ENCODE data around the gene LAMC3. TPM values are rescaled to one million over a fixed set of nuclear protein-coding genes. Genes with fewer than 3 reads are reported as not detected.

The LAMC3 gene
- 100 to 1,000 TPM in 1 of 2 donors, 10 to 100 TPM in 1; 86.3 to 136 TPM for total RNA-seq
- polyA plus RNA-seq (ENCODE audit: insufficient read depth, low read depth, low replicate concordance) = 35.9 TPM
- long read RNA-seq, donor 1, full-length matches to known transcripts = 2 of 10 reads
- long read RNA-seq, donor 1, partial matches to known transcripts = 8 of 10 reads
- long read RNA-seq, donor 1, other reads (novel, unspliced or antisense) = 0 of 10 reads
- long read RNA-seq, donor 2, full-length matches to known transcripts = 2 of 7 reads
- long read RNA-seq, donor 2, partial matches to known transcripts = 5 of 7 reads
- long read RNA-seq, donor 2, other reads (novel, unspliced or antisense) = 0 of 7 reads

GRCh38 chr9:131008909-131009618, at the start of gene LAMC3:
Gene LAMC3 (plus strand): TSS chr9:131009174. CDS start chr9:131009215, 41 bp downstream.
- TF ChIP-seq POLR2A (IDR thresholded peaks at IDR 0.05) = no peak
- peak; percentile 61 to 79 (median 63) for TF ChIP-seq CTCF (IDR thresholded peaks at IDR 0.05)
- WGBS, 2 donors = 0 to 3% methylated on average over 1 to 55 of the region's 88 CpGs
- peak within 1 kb of the TSS; percentile 58 to 64 for H3K4me3 ChIP-seq
- H3K36me3 ChIP-seq (ENCODE audit: low read depth, missing control alignments) = no peaks in the 10 kb centered on the region
- no peaks in the 10 kb centered on the region for H3K27me3 ChIP-seq
- H3K9me3 ChIP-seq = no peaks in the 10 kb centered on the region
- peaks cover 18% of the 10 kb centered on the region for H3K4me1 ChIP-seq
- peak within 1 kb of the TSS; percentile 52 to 71 for H3K27ac ChIP-seq
- peak; percentile 56 for DNase-seq
- intact Hi-C loops (cut with DNase I; ENCODE audit: low total_unique reads) = no loop called here

DNA sequence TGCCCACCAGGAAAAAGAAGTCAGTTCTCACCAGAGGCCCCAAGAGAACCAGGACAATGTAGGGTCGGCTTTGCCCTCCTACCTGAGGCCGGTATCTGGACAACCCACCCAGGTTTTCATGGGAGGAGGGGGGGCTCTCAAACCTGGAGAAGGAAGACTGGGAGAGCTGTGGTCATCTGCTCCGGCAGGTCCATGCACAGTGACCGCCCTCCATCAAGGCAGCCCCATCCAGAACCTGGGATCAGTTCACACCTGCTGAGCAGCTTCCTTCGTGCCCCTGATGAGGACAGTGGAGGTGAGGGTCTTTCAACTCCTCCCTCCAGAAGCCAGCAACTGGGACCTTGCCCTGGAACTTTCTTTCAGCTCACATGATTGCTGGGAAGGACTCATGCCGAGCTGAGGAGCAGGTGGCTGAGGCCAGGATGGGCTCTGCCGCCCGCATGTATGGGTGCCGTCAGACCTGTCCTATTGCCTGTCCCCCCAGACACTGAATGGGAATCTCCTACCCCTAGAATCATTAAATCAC, 49.1 kb upstream of the LAMC3 start:
- no peaks in the 10 kb centered on the region for H3K36me3 ChIP-seq (ENCODE audit: low read depth, missing control alignments)
- intact Hi-C loops (cut with DNase I; ENCODE audit: low total_unique reads) = no loop called here
- H3K4me3 ChIP-seq = no peak overlapping the region
- no peak for DNase-seq
- 90 to 94% methylated on average over 8 to 9 of the region's 9 CpGs for WGBS, 2 donors
- H3K4me1 ChIP-seq = no peaks in the 10 kb centered on the region
- no peak for TF ChIP-seq CTCF (IDR thresholded peaks at IDR 0.05)
- H3K27ac ChIP-seq = no peak overlapping the region
- no peaks in the 10 kb centered on the region for H3K9me3 ChIP-seq
- no peaks in the 10 kb centered on the region for H3K27me3 ChIP-seq

DNA sequence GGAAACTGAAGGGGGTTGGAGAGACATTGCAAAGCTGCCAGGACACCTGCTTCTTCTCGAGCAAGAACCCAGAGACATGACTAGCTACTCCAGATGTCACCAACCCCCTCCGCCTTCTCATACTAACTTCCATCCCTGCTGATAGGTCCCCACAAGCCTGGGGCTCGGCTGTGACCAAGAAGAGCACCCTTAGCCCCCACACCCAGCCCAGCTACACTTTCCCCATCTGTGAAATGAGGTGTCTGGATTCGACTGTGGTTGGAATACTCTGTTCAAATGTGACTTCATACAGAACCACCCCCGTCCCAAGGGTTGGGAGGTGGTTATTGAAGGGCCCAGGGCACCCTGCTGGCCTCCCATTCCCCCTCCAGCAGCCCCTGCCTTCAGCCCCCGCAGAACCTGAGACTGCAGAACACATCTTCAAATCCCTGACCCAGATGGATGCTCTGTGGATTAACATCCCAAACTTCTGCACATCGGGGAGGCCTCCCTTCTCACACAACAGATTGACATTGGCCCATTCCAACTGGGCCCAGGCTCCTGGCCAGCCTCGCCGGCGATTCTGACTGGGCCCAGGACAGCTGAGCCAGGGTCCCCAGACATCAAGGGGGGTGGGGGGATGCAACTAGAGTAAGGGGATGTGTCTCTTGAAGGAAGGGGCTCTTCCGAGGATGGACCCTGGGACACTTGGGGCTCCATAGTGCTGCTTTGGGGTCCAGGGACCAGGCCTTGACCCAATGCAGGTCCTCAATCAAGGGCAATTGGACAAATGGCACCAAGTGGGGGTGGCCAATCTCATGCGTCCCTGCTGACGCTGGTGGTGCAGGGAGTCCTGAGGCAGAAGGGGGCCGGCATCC, 48.2 kb upstream of the LAMC3 start:
- Histone ChIP-seq H3K4me3 (no peak overlapping the region), H3K4me1 (no peaks in the 10 kb centered on the region), H3K36me3 (ENCODE audit: low read depth, missing control alignments) (no peaks in the 10 kb centered on the region), H3K27me3 (no peaks in the 10 kb centered on the region), H3K9me3 (no peaks in the 10 kb centered on the region), H3K27ac (no peak overlapping the region)
- intact Hi-C loops (cut with DNase I; ENCODE audit: low total_unique reads) = no loop called here
- no peak for TF ChIP-seq POLR2A (IDR thresholded peaks at IDR 0.05)
- no peak for TF ChIP-seq CTCF (IDR thresholded peaks at IDR 0.05)
- DNase-seq = no peak
- whole genome bisulfite sequencing, 2 donors = 90% methylated on average over 14 of the region's 14 CpGs

DNA sequence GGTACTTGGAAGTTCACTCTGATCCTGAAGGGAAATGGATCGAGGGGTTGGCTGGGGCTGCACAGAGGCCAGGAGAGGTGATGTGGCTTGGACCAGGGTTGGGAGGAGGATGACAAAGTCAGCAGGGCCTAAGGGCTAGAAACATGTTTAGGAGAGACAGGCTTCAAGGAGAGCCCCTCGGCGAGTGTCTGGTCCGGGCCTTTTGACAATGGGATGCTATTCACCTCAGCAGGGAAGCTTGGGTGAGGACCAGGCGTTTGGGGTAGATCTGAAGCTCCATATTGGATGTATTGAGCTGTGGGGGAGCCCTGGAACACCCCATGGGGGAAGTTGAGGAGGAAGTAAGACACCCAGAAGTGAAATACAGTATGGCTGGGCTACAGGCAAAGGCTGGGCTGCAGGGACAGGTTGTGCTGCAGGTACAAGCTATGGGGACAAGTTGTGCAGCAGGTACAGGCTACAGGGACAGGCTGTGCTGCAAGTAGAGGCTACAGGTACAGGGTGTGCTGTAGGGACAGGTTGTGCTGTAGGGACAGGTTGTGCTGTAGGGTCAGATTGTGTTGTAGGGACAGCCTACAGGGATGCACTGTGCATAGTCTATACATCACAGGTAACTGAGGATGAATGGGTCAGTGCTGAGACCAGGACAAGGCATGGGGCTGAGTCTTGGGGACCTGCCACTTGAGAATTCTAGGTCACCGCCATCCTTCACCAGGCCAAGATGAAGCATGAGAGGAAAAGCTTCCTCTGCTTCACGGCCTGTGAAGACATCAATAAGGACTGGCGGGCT, 47.3 kb upstream of the LAMC3 start:
- DNase-seq = no peak
- H3K27ac ChIP-seq = no peak overlapping the region
- H3K27me3 ChIP-seq = no peaks in the 10 kb centered on the region
- no peaks in the 10 kb centered on the region for H3K36me3 ChIP-seq (ENCODE audit: low read depth, missing control alignments)
- H3K4me1 ChIP-seq = no peaks in the 10 kb centered on the region
- intact Hi-C loops (cut with DNase I; ENCODE audit: low total_unique reads) = no loop called here
- no peaks in the 10 kb centered on the region for H3K9me3 ChIP-seq
- H3K4me3 ChIP-seq = no peak overlapping the region
- TF ChIP-seq CTCF (IDR thresholded peaks at IDR 0.05) (no peak), POLR2A (IDR thresholded peaks at IDR 0.05) (no peak)
- 94% methylated on average over 8 of the region's 8 CpGs for WGBS, 2 donors

Data from testis (tissue), 5 donors.